ENCODE results near the gene GRB10. TPM values are rescaled to one million over a fixed set of nuclear protein-coding genes. Genes with fewer than 3 reads are reported as not detected.

GRB10 gene
- total and polyA plus RNA-seq, 2 of the 8 experiments (the other 6 are each of a cell fraction or from before 2014, with no cell fraction given), result 35.7 to 97.0 TPM

DNA sequence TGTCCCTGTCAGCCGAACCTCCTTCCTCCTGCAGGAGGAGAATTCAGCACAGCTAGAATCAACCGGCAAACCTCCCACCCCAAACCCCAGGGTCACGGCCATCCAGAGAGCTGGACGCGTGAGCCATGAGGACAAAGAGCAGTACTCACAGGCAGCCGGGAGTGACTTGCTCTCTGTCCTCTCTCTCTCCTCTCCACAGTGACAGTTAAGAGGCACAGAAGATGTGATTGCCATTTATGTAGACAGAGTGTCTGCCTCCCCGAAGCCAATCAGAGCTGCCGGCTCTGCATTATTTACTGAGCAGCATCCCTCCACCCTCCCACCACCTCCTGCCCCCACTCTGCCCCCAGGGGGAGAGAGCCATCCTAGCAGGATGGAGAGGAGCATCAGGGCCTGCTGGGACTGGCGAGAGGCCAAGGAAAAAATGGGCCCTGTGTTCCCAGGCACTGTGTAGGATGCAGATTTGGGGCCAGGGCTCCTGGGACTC, 221.8 kb downstream of the GRB10 start:
- Histone ChIP-seq H2BK15ac (ENCODE audit: low read length) (no peak overlapping the region), H3K9me3 (ENCODE audit: insufficient read depth in 2 of 2, low read depth in 1 of 2, low read length in 1 of 2) (no peaks in the 10 kb centered on the region), H3K36me3 (ENCODE audit: control insufficient read depth in 2 of 4, insufficient read depth in 4 of 4, low read length in 3 of 4) (no peaks in the 10 kb centered on the region), H3K27me3 (replicated peaks in 1 of 4; ENCODE audit: control insufficient read depth in 3 of 4, extremely low read depth in 1 of 4, insufficient read depth in 3 of 4, low read length in 3 of 4) (no peaks in the 10 kb centered on the region), H4K8ac (ENCODE audit: extremely low read depth, insufficient read depth, low read length) (peak overlapping the region; percentile 3; the same call in 1 of the 2 replicates), H3K18ac (ENCODE audit: extremely low read depth, low read length) (no peak overlapping the region), H3K4me3 (ENCODE audit: extremely low read depth in 1 of 4, insufficient read depth in 2 of 4, low read depth in 3 of 4, low read length in 4 of 4) (no peak overlapping the region), H3K27ac (ENCODE audit: low read depth, low read length) (no peak overlapping the region), H3K23ac (ENCODE audit: insufficient read length) (no peak overlapping the region), H3K79me2 (ENCODE audit: control insufficient read depth in 1 of 2, insufficient read depth in 2 of 2, low read length in 2 of 2) (no peaks in the 10 kb centered on the region), H2BK20ac (ENCODE audit: low read length) (no peak overlapping the region), H2BK120ac (replicated peaks; ENCODE audit: low read depth, low read length) (no peak overlapping the region), H4K5ac (ENCODE audit: insufficient read length, low read depth, low read length) (no peak overlapping the region), H3K9ac (replicated peaks in 1 of 4; ENCODE audit: extremely low read depth in 1 of 4, low read depth in 3 of 4, low read length in 3 of 4) (no peak overlapping the region), H4K20me1 (replicated peaks in 1 of 2; ENCODE audit: control insufficient read depth in 1 of 2, insufficient read depth in 2 of 2, low read length in 2 of 2) (peaks cover 0 to 2% of the 10 kb centered on the region in 2 experiments), H3K56ac (replicated peaks; ENCODE audit: insufficient read length, low read depth, low read length) (no peak overlapping the region), H3K4ac (replicated peaks; ENCODE audit: insufficient read length, low read depth, low read length) (no peak overlapping the region), H2BK12ac (ENCODE audit: low read depth, low read length) (no peak overlapping the region), H2AK5ac (ENCODE audit: low read depth, low read length) (no peak overlapping the region), H3K23me2 (ENCODE audit: low read depth, low read length) (no peaks in the 10 kb centered on the region), H3K14ac (ENCODE audit: insufficient read length) (no peak overlapping the region), H3K79me1 (ENCODE audit: low read depth, low read length) (no peaks in the 10 kb centered on the region), H2AFZ (ENCODE audit: low read length) (peak overlapping the region; percentile 77; the same call in 1 of the 2 replicates), H3K4me1 (replicated peaks in 1 of 4; ENCODE audit: control insufficient read depth in 3 of 4, insufficient read depth in 4 of 4, low read length in 3 of 4) (peaks cover 0 to 3% (median 0%) of the 10 kb centered on the region in 4 experiments; a peak in 3 of 7 replicates), H3K4me2 (ENCODE audit: insufficient read depth in 1 of 2, low read depth in 2 of 2, low read length in 2 of 2) (no peak overlapping the region), H2BK5ac (ENCODE audit: low read depth, low read length) (no peak overlapping the region), H4K91ac (replicated peaks; ENCODE audit: insufficient read length, low read length) (no peak overlapping the region)
- POLR2A ChIA-PET (ENCODE audit: partially characterized antibody), result no interaction called here
- FAIRE-seq (no peak), DNase-seq (ENCODE audit: low read depth in 1 of 2, low spot score in 2 of 2) (no peak)
- CTCF ChIA-PET (ENCODE audit: partially characterized antibody), result interaction anchor here (0.6 to 2.5 kb wide), 8 partner anchors 26 to 585 kb away, joined by 3 to 16 read pairs (median 4); no protein-coding TSS in a partner anchor
- no peak for TF ChIP-seq SIRT6 (IDR thresholded peaks at IDR 0.05; ENCODE audit: low read length)
- no peak for TF ChIP-seq MAFK (IDR thresholded peaks at IDR 0.05; ENCODE audit: low read depth, low read length)
- no peak for TF ChIP-seq EZH2 (IDR thresholded peaks at IDR 0.05; ENCODE audit: low read depth, low read length, severe bottlenecking)
- TF ChIP-seq, protein P1, sequence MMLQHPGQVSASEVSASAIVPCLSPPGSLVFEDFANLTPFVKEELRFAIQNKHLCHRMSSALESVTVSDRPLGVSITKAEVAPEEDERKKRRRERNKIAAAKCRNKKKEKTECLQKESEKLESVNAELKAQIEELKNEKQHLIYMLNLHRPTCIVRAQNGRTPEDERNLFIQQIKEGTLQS (IDR thresholded peaks at IDR 0.05; ENCODE audit: insufficient read depth, low read depth, low read length), result no peak
- TF ChIP-seq PHF8 (conservative IDR thresholded peaks at IDR 0.05; ENCODE audit: low read depth, low read length), result no peak
- TF ChIP-seq, protein P2, sequence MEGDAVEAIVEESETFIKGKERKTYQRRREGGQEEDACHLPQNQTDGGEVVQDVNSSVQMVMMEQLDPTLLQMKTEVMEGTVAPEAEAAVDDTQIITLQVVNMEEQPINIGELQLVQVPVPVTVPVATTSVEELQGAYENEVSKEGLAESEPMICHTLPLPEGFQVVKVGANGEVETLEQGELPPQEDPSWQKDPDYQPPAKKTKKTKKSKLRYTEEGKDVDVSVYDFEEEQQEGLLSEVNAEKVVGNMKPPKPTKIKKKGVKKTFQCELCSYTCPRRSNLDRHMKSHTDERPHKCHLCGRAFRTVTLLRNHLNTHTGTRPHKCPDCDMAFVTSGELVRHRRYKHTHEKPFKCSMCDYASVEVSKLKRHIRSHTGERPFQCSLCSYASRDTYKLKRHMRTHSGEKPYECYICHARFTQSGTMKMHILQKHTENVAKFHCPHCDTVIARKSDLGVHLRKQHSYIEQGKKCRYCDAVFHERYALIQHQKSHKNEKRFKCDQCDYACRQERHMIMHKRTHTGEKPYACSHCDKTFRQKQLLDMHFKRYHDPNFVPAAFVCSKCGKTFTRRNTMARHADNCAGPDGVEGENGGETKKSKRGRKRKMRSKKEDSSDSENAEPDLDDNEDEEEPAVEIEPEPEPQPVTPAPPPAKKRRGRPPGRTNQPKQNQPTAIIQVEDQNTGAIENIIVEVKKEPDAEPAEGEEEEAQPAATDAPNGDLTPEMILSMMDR (IDR thresholded peaks at IDR 0.05; ENCODE audit: control extremely low read depth in 1 of 3, insufficient read depth in 1 of 3, low read depth in 1 of 3, low read length in 3 of 3), result peak in 1 of 3 experiments; percentile 14; a peak in 1 of 4 replicates
- TF ChIP-seq SUZ12 (IDR thresholded peaks at IDR 0.05; ENCODE audit: low read length), result no peak
- TF ChIP-seq EP300 (IDR thresholded peaks at IDR 0.05; ENCODE audit: borderline replicate concordance in 1 of 2, low read depth in 2 of 2, low read length in 2 of 2), result no peak
- 87% methylated on average over 7 of the region's 9 CpGs; no CpG with 5 or more reads in 1 of the 2 experiments for WGBS, 2 experiments (ENCODE audit: extremely low coverage in 1 of 2, insufficient coverage in 1 of 2, insufficient read length in 1 of 2, insufficient replicate concordance in 2 of 2, low coverage in 1 of 2, low lambda C conversion rate in 2 of 2, missing lambda C conversion rate in 1 of 2)

All from H1 (cell line).